GM18907 (cell line): ENCODE results near the gene ZNF385D.

ENCODE experiments used
- ATAC-seq: cut with Tn5 transposase; IDR thresholded peaks from one replicate; pipeline ENCODE4 v1.9.1; 2021; ENCODE audit warnings: mild to moderate bottlenecking, moderate library complexity; ENCODE audit not compliant: unreplicated experiment

ZNF385D gene

DNA sequence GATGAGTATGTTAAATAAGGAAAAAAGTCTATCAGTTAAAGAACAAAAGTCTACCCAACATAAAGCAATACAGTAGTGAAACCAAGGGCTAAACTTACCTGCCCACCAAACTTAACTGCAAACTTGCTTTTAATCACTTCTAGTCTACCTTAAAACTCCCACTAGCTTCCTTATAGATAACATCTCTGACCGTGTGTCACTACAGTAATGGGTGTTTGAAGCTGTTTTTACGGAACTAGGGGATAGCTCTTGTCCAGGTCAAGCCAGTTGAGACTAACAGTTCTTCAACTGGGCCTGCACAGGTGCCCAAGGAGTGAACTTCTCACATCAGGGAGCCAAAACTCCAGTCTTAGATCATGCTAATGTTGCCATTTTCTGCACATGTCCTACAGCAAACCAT, 132.3 kb downstream of the ZNF385D start:
- no peak for ATAC-seq

DNA sequence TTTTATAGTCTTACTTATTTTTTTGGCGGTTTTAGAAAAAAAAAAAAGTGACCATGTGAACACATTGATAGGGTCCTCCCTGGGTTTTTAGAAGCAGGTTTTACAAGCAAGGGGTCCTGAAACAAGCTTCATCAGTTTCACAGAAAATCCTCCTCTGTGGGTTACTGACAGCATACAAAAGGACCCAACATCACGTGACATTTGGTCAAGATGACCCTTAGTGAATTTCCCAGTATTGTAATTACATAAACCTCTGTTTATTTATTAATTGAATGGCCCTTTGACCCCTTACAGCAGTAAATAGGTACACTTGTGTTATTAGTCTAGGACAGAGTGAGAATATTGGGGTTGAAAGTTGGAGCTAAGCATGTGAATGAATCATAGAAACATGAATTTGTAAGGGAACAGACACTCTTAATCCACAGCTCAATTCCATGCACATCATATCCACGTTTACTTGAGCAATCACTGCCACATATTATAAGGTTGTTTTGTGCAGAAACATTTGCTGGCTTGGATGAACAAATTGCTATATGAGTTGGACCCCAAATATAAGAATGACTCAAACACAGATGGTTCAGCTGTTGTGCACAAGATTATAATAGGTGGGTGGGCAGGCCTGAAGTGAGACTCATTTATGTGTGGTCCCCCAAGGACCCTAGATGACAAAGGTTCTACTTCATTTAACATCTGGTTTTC, 137.5 kb downstream of the ZNF385D start:
- ATAC-seq: no peak

DNA sequence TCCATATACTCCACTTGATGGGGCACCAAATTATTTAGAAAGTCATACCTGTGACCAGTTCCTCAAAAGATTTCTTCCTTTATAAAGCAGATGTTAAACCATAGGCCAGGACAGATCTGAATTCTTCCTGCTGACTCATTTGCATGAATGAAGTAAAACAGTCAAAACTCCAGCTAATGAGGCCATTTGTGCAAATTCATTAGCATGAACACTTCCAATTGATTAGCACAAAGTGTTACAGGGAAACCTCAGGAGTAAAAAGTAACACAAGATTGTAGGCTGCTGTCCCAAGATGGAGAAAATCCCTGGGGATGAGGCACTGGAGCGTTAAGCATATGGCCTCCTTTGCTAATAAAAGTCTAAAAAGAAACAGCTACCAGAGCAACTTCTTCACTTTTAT, 149.8 kb downstream of the ZNF385D start:
- ATAC-seq: no peak

DNA sequence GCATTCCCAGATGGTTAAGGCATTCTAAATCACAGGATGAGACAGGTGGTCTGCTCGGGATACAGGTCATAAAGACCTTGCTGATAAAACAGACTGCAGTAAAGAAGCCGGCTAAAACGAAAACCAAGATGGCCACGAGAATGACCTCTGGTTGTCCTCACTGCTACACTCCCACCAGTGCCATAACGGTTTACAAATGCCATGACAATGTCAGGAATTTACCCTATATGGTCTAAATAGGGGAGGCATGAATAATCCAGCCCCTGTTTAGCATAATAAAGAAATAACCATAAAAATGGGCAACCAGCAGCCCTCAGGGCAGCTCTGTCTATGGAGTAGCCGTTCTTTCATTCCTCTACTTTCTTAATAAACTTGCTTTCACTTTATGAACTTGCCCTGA, 151.1 kb downstream of the ZNF385D start:
- ATAC-seq: no peak

DNA sequence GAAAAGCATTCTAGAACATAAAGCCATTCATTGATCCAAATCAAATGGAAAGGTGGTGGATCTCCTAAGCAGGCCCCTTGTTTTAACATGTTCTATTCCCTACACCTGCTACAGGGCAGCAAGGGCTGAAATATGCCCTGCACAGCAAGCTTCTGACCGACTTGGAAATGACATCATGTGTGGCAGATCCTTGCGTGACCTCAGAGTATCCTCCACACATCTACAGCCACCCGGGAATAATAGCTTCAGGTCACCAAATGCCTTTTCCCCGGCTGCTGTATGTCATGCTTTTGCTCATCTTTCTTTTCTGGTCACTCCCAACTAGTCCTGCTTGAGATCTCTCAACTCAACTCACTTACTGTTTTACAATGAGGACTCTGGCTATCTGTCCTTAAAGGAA, 158.2 kb downstream of the ZNF385D start:
- no peak for ATAC-seq

DNA sequence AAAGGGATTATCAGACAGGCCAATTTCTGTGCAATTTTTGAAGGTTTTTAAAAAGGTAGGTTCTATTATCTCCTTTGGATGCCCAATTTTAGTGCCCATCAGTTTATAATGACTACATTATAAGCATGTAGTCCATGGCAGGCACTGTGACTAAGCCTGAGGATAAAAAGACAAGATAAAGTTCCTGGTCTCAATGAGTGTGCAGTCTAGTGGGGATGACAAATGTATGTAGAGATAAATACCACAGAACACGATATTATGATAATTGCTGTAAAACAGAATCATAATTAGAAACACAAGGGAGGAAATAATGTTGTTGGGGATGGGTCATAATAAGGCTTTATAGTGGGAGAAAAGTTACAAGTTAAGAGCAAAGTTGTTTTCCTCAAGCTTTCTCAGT, 163.1 kb downstream of the ZNF385D start:
- no peak for ATAC-seq

DNA sequence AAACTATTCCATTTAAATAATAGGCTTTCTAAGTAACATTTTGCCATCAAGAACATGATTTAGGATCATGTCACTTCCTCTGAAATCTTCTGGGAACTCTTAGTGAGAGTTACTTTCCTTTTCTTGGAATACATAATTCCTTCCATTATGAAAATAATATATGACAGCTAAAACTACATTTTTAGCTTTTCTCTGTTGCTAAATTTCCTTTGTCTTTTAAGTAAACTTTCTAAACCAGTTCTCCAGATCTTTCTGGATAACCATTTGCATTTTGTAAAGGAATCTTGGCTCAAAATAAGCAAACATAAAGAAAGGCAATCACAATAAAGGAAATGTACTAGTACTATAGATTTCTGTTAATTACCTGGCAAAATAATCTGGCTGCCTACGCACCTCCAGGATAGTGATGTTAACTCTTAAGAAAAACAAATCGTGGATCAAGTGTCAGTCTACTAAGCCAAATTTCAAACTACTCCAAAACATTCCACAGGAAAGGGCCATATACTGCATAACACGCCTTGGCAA, 165.7 kb downstream of the ZNF385D start:
- no peak for ATAC-seq

DNA sequence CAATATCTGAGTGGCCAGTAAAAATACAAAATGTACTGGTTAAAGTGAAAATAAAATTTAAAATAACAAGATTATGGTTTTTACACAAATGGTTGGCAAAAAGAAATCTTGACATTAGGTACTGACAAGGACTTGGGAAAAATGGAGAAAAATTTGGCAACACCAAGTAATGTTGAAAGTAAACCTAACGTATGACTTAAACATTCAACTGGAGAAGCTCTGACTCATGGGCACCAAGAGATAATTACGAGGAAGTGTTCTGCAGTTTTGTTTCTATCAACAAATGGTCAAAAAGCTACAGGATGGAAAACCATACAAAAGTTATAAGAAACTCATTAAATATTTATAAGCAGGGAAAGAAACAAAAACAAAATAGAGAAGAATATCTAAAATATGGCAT, 177.7 kb downstream of the ZNF385D start:
- ATAC-seq: no peak

DNA sequence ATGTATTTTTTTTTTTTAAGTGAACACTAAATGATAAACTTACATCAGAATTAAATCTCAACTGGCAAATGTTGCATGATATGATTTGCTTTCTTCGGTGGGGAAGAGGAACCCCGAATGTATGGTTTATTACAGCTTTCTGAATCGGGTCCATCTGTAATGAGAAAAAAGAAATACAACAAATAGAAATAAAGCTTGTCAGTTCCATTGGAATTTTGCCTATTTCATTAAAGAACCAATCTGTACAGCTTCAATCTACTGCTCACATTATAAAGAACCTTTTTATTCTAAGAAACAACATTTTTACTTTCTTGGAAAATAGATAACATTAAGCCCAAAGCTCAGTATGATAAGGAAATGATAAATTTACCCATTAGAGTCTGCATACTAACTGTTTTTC, 186.5 kb downstream of the ZNF385D start:
- no peak for ATAC-seq

DNA sequence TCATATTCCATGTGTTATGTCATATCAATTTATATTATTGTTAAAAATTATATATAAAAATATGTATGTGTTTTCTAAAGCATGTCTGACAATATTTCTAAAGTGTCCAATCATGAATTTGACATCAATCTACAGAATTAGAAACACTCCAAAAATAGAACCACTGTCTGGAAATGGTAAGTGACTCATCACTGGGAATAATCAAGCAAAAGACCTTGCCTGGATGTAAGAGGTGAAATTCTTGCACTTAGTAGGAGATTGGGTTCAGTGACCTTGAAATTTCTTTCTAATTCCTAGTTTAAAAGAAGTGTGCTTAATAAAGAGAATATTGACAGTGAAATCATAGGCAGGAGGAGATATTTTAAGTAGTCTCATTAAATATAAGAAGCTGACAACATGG, 188.8 kb downstream of the ZNF385D start:
- ATAC-seq: no peak

DNA sequence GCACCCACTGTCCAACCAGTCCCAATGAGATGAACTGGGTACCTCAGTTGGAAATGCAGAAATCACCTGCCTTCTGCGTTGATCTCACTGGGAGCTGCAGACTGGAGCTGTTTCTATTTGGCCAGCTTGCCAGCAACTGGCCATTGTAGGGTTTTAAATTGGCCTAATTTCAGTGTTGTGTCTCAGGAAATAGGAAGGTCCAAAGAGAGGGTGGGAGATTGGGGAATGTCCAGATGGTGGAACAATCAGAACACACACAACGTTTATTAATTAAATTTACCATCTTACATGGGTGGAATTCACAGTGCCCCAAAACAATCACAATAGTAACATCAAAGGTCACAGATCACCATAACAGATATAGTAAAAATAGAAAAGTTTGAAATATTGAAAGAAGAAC, 189.5 kb downstream of the ZNF385D start:
- no peak for ATAC-seq

DNA sequence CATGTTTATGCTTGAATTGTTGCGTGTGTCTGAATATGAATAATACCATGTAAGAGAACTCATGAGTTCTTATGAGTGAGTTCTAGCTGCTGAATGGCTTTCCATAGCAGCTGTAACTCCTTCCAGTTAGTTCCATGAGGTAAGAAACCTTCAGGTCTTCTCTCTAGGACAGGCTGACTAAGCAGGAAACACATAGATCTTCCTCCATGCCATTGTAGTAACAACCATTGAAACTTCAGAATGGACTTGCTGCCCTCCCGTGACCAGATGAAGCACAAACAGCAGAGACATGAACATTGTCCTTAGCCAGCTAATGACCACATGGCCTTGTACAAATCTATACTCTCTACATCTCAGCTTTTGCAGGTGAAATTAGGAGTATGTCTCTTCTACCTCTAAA, 200.0 kb downstream of the ZNF385D start:
- ATAC-seq: no peak

DNA sequence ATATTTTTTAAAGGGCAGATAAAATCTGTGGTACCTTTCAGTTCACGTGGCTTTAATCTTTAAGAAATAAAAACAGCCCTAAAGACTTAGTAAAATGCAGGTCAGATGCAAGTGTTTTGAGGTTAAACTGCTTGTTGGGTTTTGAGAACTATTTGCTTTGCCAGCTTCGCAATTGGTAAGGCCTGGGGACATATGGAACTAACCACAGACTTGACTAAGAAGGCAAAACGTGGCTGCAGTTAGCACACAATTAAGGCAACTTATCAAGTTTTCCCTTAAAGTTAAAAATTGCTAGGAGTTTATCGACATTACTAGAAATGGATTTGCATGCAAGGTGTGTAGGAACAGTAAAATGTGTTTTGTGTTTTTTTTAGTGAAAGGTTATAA, 206.9 kb downstream of the ZNF385D start:
- no peak for ATAC-seq

DNA sequence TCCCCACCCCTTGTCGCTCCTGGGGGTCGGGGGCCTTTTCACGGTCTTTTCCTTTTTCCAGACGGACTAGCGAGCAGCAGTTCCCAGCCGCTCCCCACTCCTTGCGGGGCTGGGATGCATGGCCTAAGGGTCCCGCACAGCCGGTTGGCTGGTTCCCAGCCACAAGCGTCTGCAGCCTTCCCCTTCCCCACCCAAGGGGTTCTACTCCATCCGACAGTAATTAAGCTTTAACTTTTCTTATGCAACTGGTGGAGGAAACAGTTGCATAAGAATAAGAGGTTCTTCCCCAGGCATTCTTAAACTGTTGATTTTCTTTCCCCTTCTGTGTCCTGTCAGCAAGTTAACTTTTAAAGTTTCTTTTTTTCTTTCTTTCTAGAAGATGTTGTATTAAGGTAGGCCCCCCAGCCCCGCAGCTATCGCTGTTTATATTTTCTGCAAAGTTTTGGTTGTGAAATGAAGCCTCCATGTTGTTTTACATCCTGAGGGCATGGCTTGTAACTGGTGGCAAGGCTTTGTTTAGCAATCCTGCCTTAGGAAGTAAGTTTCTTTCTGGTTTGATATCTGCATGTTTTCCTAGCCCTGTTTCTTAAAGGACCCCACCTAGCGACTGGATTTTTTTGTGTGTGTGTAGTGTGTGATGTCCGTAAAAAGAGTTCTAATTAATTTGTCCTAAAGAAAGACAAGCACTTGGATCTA, 207.5 kb downstream of the ZNF385D start:
- no peak for ATAC-seq

DNA sequence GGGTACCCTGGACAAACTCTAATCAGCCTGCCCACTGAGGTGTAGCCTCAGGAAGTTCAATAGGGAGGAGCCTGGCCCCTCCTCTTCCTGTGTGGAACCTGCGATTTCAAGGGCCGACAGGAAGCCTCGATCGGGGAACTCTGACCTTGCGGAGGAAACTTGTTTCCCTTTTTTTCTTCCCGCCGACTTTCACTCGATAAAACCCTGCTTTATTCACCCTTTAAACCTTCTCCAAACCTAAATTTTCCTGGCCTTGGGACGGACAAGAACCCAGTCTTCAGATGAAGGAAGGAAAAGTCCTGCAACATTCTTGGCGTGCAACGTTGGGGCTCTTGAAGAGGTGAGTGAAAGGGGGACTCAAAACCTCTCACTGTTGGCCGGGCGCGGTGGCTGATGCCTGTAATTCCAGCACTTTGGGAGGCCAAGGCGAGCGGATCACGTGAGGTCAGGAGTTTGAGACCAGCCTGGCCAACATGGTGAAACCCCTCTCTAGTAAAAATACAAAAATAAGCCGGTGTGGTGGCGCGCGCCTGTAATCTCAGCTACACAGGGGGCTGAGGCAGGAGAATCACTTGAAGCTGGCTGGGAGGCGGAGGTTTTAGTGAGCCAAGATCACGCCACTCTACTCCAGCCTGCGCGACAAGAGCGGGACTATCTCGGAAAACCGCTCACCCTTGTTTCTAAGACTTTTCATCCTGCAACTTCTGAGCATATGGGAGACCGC, 208.2 kb downstream of the ZNF385D start:
- no peak for ATAC-seq

DNA sequence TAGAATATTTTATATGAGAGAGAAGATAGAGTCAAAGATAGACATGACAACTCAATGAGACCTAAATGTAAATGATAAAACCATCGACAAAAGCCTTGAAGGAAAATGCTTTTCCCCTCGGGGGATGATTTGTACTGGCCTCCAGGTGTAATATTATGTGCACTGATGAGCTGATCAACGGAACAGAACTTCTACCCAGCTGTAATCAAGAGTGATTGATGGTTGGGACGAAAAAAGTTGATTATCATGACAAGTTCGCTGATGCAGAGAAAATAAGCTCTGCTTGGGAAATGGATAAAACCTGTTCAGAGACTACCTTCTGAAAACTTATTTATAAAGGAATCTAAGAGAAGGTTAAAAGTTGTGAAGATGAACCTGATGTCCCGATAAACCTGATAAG, 210.7 kb downstream of the ZNF385D start:
- no peak for ATAC-seq

DNA sequence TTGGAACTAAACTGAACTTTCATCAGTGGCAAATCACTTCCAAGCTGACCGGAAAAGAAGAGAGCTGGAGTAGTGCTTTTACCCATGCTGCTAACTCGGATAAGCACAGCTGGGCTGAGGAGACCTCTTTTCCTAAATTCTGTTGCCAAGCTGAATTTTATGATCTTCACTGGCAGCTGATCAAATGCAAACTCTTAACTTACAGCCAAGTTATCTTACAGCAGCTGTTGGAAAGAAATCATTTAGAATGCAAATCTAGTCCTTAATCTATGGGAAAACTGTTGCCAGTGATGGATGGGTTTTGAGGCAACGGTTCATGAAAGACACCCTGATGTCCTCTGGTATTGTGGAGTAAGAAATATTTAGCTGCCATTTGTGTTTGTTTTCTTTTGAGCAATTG, 216.5 kb downstream of the ZNF385D start:
- ATAC-seq: no peak

DNA sequence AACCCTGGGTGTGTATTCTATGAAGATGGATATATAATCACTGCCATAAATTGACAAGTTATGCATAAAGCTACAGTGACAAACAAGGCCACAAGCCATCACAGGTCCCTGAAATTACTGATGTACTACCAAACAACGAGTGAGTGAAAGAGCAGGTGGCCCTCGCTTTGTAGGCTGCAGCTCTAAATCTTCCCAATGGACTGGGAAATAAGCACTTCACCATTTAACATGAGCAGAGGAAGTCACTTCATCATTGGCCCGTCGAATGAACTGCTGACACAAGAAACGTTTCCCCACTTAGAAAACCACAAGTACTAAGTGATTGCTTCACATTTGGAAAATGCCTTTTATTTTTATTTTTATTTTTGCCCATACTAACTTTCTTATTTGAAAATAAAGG, 218.0 kb downstream of the ZNF385D start:
- no peak for ATAC-seq

DNA sequence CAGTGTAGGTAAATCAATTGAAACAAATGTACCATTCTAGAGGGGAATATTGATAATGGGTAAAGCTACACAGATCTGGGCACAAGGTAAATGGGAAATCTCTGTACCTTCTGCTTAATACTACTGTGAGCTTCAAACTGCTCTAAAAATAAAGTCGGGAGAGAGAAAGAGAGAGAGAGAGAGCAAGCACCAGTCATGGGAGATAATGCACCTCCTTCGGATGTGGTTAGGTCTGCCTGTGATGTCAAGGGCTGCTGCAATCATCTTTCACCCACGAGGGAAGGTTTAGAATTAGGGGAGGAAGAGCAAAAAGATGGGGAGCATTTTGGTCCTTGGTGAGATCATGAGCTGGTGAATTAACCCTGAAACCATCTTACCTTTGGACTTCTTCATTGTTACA, 219.1 kb downstream of the ZNF385D start:
- no peak for ATAC-seq

DNA sequence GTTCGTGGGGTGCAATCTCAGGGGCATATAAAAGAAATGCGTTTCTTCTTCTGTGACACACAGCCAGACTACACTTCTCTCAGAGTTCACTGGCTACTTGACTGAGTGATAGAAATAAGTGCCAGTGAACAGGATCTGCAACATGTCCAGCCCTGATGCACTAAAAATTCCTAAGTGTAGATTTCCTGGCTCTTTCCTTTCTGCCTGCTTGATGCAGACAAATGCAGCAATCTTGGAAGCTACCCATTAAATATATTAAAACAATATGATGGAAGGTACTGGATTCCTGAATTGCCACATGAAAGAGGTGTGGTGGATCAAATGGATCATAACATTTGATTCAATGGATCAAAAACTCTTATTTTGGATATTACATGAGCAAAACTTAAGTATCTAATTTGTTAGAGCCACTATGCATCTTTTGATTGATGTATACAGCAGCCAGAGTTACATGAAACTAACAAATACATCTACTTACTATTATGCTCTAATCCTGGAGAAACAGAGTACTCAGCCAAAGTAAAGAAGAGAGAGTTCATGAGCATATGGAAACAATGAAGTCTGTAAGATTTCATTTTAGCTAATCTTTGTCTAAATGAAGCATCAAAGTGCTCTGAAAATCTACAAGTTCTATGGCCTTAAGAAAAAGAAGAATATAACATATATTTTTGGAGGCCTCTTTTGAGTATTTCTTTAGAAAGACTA, 222.6 kb downstream of the ZNF385D start:
- no peak for ATAC-seq

DNA sequence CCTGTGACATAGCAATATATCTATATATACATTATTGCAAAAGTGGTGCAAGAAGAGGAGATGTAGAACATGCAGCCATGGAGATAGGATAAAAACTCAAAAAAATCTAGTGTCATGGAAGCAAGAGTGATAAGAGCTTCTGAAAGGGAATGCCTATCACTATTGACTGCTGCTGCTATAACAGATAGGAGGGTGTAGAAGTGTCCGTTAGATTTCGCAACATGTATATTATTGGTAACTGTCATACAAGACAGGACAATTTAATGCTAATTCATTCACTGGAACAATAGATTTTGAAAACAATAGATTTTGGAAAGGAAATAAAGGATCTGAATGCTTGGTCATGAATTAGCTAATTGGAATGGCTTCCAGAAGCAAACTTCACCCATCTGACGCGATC, 224.5 kb downstream of the ZNF385D start:
- ATAC-seq: no peak
